ENCODE data around the gene IFT43. TPM values are rescaled to one million over a fixed set of nuclear protein-coding genes. Genes with fewer than 3 reads are reported as not detected.

IFT43 gene
- total and polyA plus RNA-seq, 9 of the 15 experiments (the other 6 are each of a cell fraction or from before 2014, with no cell fraction given) = 4.9 to 12.8 (median 8.0) TPM

GRCh38 chr14:76089575-76089974 lies 104.0 kb downstream of the IFT43 start:
- H3K27me3 ChIP-seq (ENCODE audit: control insufficient read depth in 2 of 2, insufficient read depth in 2 of 2, low read length in 2 of 2) = peaks cover 5 to 28% of the 10 kb centered on the region in 2 experiments; a peak in 3 of 5 replicates
- WGBS (ENCODE audit: insufficient coverage, low coverage, missing lambda C conversion rate) = 6% methylated on average over 6 of the region's 6 CpGs
- no peak overlapping the region for H3K4me2 ChIP-seq (ENCODE audit: insufficient read depth, low read length)
- BruUV-seq (replicated peaks) = no TSS peak
- FAIRE-seq = no peak
- no peaks in the 10 kb centered on the region; a peak in 1 of 5 replicates for H3K4me1 ChIP-seq (replicated peaks in 1 of 2; ENCODE audit: control insufficient read depth in 2 of 2, insufficient read depth in 2 of 2, low read length in 2 of 2)
- no peaks in the 10 kb centered on the region for H3K79me2 ChIP-seq (ENCODE audit: control insufficient read depth, insufficient read depth, low read length)
- in situ Hi-C loops (cut with MboI) = no loop called here
- H4K20me1 ChIP-seq (replicated peaks; ENCODE audit: control insufficient read depth, insufficient read depth, low read length) = no peaks in the 10 kb centered on the region
- no peaks in the 10 kb centered on the region for H3K36me3 ChIP-seq (ENCODE audit: control insufficient read depth, insufficient read depth, low read length)
- DNase-seq (ENCODE audit: extremely low read depth in 1 of 4, low spot score in 3 of 4) = no peak
- H2AFZ ChIP-seq (ENCODE audit: low read depth, low read length) = no peak overlapping the region
- ATAC-seq = no peak
- no peak for TF ChIP-seq ZNF766 (CRISPR knock-in tag; conservative IDR thresholded peaks at IDR 0.05)
- TF ChIP-seq HSF4 (CRISPR knock-in tag; IDR thresholded peaks at IDR 0.05; ENCODE audit: borderline replicate concordance) = no peak
- TF ChIP-seq GTF2E2 (tag; IDR thresholded peaks at IDR 0.05) = no peak
- TF ChIP-seq CCNT2 (IDR thresholded peaks at IDR 0.05; ENCODE audit: borderline replicate concordance, extremely low read depth, insufficient read length, low read depth, low read length) = no peak
- no peak for TF ChIP-seq MCM5 (IDR thresholded peaks at IDR 0.05; ENCODE audit: low read depth)
- H3K9me1 ChIP-seq (ENCODE audit: control insufficient read depth, insufficient read depth, low read length) = no peaks in the 10 kb centered on the region
- intact Hi-C loops (cut with micrococcal nuclease) = no loop called here
- POLR2A ChIA-PET = no interaction called here
- H3K27ac ChIP-seq (ENCODE audit: extremely low read depth, low read depth, low read length) = no peak overlapping the region
- H3K9me3 ChIP-seq (replicated peaks; ENCODE audit: control insufficient read depth, insufficient read depth, low read depth, low read length) = no peaks in the 10 kb centered on the region
- H3K4me3 ChIP-seq = no peak overlapping the region
- CTCF ChIA-PET (ENCODE audit: low intra/inter-chr PET ratio) = no interaction called here
- H3K9ac ChIP-seq (ENCODE audit: insufficient read depth in 1 of 2, low read depth in 2 of 2, low read length in 2 of 2) = no peak overlapping the region

Measured in K562 (cell line).